Immature natural killer cell (primary cell): Measurements from ENCODE around the gene KCTD7. TPM values are rescaled to one million over a fixed set of nuclear protein-coding genes. Genes with fewer than 3 reads are reported as not detected.
"Not testable (repeated sequence)": the region's sequence is repeated elsewhere in the genome, so short reads cannot be mapped to it uniquely, and the experiment has no call there.

Source experiments
- DNase-seq, 3 donors: peaks; one replicate each; pipeline ENCODE4 v3.0.0; 2022; ENCODE audit warnings: mixed read lengths in 1 of 3
- H3K27ac Mint-ChIP-seq, 6 donors: one replicate each; pipeline ENCODE4 v1.8.0; 2020; ENCODE audit warnings: mixed read lengths in 6 of 6, mild to moderate bottlenecking in 5 of 6, inconsistent platforms in 4 of 6, moderate library complexity in 3 of 6
- H3K27me3 Mint-ChIP-seq, 3 donors: one replicate each; pipeline ENCODE4 v1.8.0; 2020 to 2021; ENCODE audit warnings: low read depth in 3 of 3, mild to moderate bottlenecking in 3 of 3, mixed read lengths in 3 of 3, moderate library complexity in 3 of 3, inconsistent platforms in 1 of 3
- H3K36me3 Mint-ChIP-seq, 3 donors: one replicate each; pipeline ENCODE4 v1.8.0; 2020; ENCODE audit warnings: mixed read lengths in 3 of 3, inconsistent platforms in 2 of 3, mild to moderate bottlenecking in 2 of 3
- H3K4me1 Mint-ChIP-seq, 2 donors: one replicate each; pipeline ENCODE4 v1.8.0; 2020; ENCODE audit warnings: inconsistent platforms in 2 of 2, mild to moderate bottlenecking in 2 of 2, mixed read lengths in 2 of 2, moderate library complexity in 1 of 2
- H3K4me3 Mint-ChIP-seq, 5 donors: one replicate each; pipeline ENCODE4 v1.8.0; 2020; ENCODE audit warnings: mild to moderate bottlenecking in 5 of 5, mixed read lengths in 5 of 5, inconsistent platforms in 3 of 5, moderate library complexity in 3 of 5
- H3K9me3 Mint-ChIP-seq, 6 donors: one replicate each; pipeline ENCODE4 v1.8.0; 2020; ENCODE audit warnings: mild to moderate bottlenecking in 6 of 6, mixed read lengths in 6 of 6, inconsistent platforms in 4 of 6, moderate library complexity in 3 of 6
- polyA plus RNA-seq, 3 donors: library from polyadenylated mRNA; unstranded; fragments of 300-500 nt; fragmentation: Illumina TruSeq; gene quantifications; one replicate each; pipeline ENCODE4 v1.2.3, GENCODE V29; 2021

KCTD7 gene
- 10 to 100 TPM in 1 of 3 donors, 1 to 10 TPM in 2; 4.4 to 20.7 (median 7.5) TPM for polyA plus RNA-seq

- peak within 1 kb of the TSS; percentile 91 to 95 (median 93) for H3K4me3 Mint-ChIP-seq
- peaks cover 0 to 11% (median 0%) of the 10 kb centered on the region in 3 donors for H3K36me3 Mint-ChIP-seq
- peaks cover 47% of the 10 kb centered on the region in 2 donors for H3K4me1 Mint-ChIP-seq
- H3K9me3 Mint-ChIP-seq, result no peaks in the 10 kb centered on the region
- peaks cover 8 to 19% (median 8%) of the 10 kb centered on the region in 3 donors for H3K27me3 Mint-ChIP-seq
- H3K27ac Mint-ChIP-seq, result peak within 1 kb of the TSS; percentile 95 to 98 (median 96)
- DNase-seq, result peak; percentile 98 to 99 (median 99)
Measured at GRCh38 chr7:66628361-66629221, at the start of gene KCTD7. Gene KCTD7 (plus strand): TSS chr7:66628881. CDS start chr7:66629065, 184 bp downstream.

DNA sequence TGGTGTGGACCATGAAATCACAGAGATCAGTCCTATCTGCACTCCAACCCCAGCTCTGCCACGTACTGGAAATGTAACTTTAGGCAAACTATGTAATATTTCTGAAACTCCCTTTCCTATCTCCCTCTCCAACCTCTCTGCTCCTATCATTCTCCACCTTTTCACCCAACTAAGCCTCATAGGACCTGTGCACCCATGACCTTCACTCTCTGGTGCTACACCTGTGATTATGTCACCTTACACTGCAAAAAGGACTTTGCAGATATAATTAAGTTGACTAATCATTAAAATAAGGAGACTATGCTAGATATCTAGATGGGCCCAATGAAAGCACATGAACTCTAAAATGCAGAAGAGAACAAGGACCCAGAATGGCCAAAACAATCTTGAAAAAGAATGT, 48.3 kb upstream of the KCTD7 start:
- H3K27me3 Mint-ChIP-seq, DNase-seq, H3K36me3 Mint-ChIP-seq, H3K9me3 Mint-ChIP-seq, H3K4me3 Mint-ChIP-seq: not testable (repeated sequence)
- Mint-ChIP-seq H3K4me1 (peaks cover 56 to 79% of the 10 kb centered on the region in 2 donors), H3K27ac (peak overlapping the region in 2 of 6 donors; percentile 28 to 40)

GRCh38 chr7:66582816-66583489, 45.7 kb upstream of the KCTD7 start:
- H3K27ac Mint-ChIP-seq, result peak overlapping the region; percentile 56 to 74 (median 66)
- H3K4me1 Mint-ChIP-seq, result peaks cover 57 to 72% of the 10 kb centered on the region in 2 donors
- not testable (repeated sequence) for H3K9me3 Mint-ChIP-seq, H3K36me3 Mint-ChIP-seq, H3K27me3 Mint-ChIP-seq
- peak in 1 of 3 donors; percentile 8 for DNase-seq
- peak overlapping the region in 1 of 5 donors; percentile 61 for H3K4me3 Mint-ChIP-seq

DNA sequence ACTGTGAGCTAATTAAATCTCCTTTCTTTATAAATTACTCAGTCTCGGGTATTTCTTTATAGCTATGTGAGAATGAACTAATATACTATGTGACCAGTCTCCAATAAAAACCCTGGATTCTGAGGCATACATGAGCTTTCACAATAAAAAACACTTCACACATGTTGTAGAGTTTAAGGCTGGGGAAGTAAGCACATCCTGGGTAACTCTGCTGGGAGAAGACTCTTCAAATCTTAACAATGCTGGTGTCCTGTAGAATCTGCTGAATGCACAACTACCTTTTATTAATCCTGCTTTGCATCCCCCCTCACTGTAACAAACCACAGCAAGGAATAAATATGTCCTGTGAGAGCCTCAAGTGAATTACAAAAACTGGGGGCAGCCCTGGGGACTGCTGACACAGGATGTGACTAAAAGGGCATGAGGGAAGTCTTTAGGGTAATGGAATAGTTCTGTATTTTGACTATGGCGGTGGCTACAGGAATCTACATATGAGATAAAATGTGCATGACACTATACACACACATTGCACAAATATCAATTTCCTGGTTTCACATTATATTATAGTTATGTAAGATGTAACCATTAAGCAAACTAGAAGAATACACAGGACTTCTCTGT, 45.1 kb upstream of the KCTD7 start:
- Mint-ChIP-seq H3K27me3 (peaks cover 0 to 10% (median 0%) of the 10 kb centered on the region in 3 donors), H3K9me3 (no peaks in the 10 kb centered on the region), H3K27ac (peak overlapping the region; percentile 56 to 74 (median 66))

DNA sequence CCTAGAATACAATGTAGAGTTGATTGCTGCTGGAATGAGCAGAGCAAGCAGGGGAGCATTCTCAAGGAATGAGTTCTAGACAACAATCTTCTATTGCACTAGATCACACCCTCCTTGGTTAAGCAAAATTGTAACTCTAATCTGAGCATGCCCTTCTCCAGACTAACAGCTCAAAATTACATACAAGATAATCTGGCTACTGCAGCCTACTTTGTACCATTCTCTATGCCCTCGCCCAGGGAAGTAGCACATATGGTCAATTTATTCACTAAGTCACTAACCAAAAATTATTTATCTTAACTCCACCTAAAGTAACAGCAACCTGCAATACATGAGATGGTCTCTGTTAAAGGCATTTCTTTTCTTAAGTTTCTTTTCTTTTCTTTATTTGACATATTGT, 42.5 kb upstream of the KCTD7 start:
- Mint-ChIP-seq H3K36me3 (peaks cover 0 to 4% (median 4%) of the 10 kb centered on the region in 3 donors), H3K4me1 (peaks cover 67 to 79% of the 10 kb centered on the region in 2 donors), H3K27me3 (peaks cover 0 to 5% (median 0%) of the 10 kb centered on the region in 3 donors), H3K27ac (peak overlapping the region in 1 of 6 donors; percentile 23), H3K9me3 (no peaks in the 10 kb centered on the region), H3K4me3 (no peak overlapping the region)
- no peak for DNase-seq

More for the DNA sequence above, 45.1 kb upstream of the KCTD7 start:
- Mint-ChIP-seq H3K36me3 (peaks cover 0 to 4% (median 4%) of the 10 kb centered on the region in 3 donors), H3K4me3 (peak overlapping the region in 1 of 5 donors; percentile 61), H3K4me1 (peaks cover 53 to 70% of the 10 kb centered on the region in 2 donors)
- DNase-seq, result no peak

DNA sequence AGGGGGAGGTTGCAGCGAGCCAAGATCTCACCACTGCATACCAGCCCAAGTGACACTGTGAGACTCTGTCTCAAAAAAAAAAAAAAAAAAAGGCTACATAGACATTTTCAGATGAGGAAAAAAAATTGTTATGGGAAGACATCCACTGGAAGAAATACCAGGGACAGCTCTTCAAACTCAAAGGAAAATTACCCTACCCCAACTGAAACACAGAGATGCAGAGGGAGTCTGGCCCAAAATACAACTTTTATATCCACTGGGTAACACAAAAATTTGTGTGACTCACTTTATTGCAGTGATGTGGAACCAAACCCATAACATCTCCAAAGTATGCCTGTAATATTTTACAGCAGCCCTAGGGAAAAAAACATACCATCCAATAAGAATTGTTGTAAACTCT, 40.5 kb upstream of the KCTD7 start:
- H3K4me3 Mint-ChIP-seq, H3K9me3 Mint-ChIP-seq, H3K36me3 Mint-ChIP-seq, DNase-seq, H3K27me3 Mint-ChIP-seq: not testable (repeated sequence)
- Mint-ChIP-seq H3K4me1 (peaks cover 64 to 76% of the 10 kb centered on the region in 2 donors), H3K27ac (peak overlapping the region in 5 of 6 donors; percentile 35 to 97 (median 58))

- not testable (repeated sequence) for H3K27me3 Mint-ChIP-seq, DNase-seq, H3K36me3 Mint-ChIP-seq, H3K9me3 Mint-ChIP-seq
- Mint-ChIP-seq H3K4me3 (peak overlapping the region in 2 of 5 donors; percentile 42 to 65), H3K4me1 (peaks cover 57 to 71% of the 10 kb centered on the region in 2 donors), H3K27ac (peak overlapping the region; percentile 40 to 97 (median 69))
Measured at GRCh38 chr7:66588856-66589570, 39.7 kb upstream of the KCTD7 start.

DNA sequence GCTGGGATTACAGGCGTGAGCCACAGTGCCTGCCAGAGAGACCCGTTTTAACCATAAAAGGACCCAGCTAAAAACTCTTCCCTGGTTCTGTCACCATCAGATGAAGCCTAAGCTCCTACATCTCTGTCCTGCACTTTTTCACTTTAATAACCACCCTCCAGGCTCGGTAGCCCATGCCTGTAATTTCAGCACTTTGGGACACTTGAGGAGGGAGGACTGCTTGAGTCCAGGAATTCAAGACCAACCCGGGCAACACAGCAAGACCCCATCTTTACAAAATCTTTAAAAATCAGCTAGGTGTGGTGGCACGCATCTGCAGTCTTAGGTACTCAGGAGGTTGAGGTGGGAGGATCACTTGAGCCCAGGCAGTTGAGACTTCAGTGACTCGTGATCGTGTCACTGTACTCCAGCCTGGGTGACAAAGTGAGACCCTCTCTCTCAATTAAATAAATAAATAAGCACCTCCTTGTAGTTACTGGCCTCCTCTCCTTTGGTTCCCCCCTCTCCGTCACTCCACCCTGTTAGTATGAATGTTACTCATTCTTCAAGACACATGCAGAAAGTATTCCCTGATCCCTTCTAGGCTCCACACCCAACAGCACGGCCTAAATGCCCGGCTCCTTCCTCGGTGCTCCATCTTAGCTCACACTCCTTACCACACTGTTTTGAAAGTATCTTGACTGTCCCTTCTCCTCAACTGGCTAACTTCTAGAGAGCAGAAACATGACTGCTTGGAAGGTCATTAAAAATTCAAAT, 38.2 kb upstream of the KCTD7 start:
- not testable (repeated sequence) for H3K9me3 Mint-ChIP-seq, DNase-seq, H3K36me3 Mint-ChIP-seq, H3K27me3 Mint-ChIP-seq
- Mint-ChIP-seq H3K4me3 (peak overlapping the region; percentile 97 to 99 (median 98)), H3K27ac (peak overlapping the region; percentile 66 to 97 (median 86)), H3K4me1 (peaks cover 53 to 57% of the 10 kb centered on the region in 2 donors)

- H3K9me3 Mint-ChIP-seq, H3K36me3 Mint-ChIP-seq, H3K27me3 Mint-ChIP-seq: not testable (repeated sequence)
- Mint-ChIP-seq H3K4me3 (peak overlapping the region; percentile 97 to 99 (median 98)), H3K4me1 (peaks cover 50% of the 10 kb centered on the region in 2 donors), H3K27ac (peak overlapping the region; percentile 86 to 97 (median 97))
- peak in 1 of 3 donors; percentile 16 for DNase-seq
Measured at GRCh38 chr7:66591058-66591798, 37.5 kb upstream of the KCTD7 start.

DNA sequence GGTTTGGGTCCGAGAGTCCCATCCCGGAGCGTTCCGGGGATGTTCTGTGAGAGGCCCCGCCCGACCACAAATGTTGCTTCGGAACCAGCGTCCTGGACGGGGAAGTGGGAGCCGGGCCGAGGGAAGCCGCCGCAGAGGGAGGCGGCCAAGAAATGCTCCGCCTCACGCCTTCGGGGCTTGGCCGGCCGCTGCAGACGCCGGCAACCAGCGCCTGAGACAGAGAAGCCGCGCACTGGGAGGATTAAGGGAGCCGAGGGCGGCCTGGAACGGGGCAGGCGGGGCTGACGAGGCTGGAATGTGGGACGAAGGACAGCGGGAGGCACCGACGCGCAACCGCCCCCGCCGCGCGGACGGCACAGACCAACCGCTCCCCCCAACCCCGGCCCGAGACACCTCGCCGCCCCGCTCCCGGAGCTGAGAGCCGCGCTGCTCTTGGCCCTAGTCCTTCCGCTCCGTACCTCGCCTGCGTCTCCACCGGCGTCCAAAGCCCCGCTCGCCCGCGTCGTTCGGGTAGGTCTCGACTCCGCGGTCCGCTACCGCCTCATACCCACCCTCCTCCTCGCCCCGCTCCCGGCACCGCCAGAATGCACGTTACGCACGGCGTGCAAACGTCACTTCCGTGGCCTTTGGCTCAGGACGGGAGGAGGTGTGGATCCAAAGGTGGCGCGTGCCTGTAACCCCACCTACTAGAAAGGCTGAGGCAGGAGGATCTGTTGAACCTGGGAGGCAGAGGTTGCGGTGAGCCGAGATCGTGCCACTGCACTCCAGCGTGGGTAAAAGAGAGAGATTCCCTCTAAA, 36.7 kb upstream of the KCTD7 start:
- H3K4me3 Mint-ChIP-seq, result peak overlapping the region; percentile 97 to 99 (median 98)
- H3K27me3 Mint-ChIP-seq, result peaks cover 0 to 7% (median 3%) of the 10 kb centered on the region in 3 donors
- H3K9me3 Mint-ChIP-seq, result no peaks in the 10 kb centered on the region

DNA sequence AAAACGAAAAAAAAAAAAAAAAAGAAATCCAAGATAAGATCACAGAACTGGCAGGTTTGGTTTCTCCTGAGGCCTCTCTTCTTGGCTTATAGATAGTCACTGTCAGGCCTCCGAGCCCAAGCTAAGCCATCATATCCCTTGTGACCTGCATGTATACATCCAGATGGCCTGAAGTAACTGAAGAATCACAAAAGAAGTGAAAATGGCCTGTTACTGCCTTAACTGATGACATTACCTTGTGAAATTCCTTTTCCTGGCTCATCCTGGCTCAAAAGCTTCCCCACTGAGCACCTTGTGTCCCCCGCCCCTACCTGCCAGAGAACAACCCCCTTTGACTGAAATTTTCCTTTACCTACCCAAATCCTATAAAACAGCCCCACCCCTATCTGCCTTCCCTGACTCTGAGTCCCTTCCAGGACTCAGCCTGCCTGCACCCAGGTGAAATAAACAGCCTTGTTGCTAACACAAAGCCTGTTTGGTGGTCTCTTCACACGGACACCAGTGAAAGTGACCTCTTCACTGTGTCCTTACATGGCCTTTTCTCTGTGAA, 36.0 kb upstream of the KCTD7 start:
- not testable (repeated sequence) for H3K36me3 Mint-ChIP-seq, H3K9me3 Mint-ChIP-seq, DNase-seq, H3K27me3 Mint-ChIP-seq
- peaks cover 42 to 46% of the 10 kb centered on the region in 2 donors for H3K4me1 Mint-ChIP-seq
- peak overlapping the region; percentile 95 to 97 (median 97) for H3K27ac Mint-ChIP-seq
- H3K4me3 Mint-ChIP-seq, result peak overlapping the region; percentile 97 to 99 (median 98)

More for the DNA sequence above, 36.7 kb upstream of the KCTD7 start:
- Mint-ChIP-seq H3K4me1 (peaks cover 46% of the 10 kb centered on the region in 2 donors), H3K27ac (peak overlapping the region; percentile 95 to 97 (median 97)), H3K36me3 (no peaks in the 10 kb centered on the region)
- peak; percentile 84 to 87 (median 85) for DNase-seq
